SU-DHL-6 (cell line): ENCODE results near the gene CGB8.
"Not testable (repeated sequence)": the region's sequence is repeated elsewhere in the genome, so short reads cannot be mapped to it uniquely, and the experiment has no call there.

Experiments
- H2AFZ ChIP-seq: fragments of 200-600 bp; sonication (generic); 2 replicates; pipeline ENCODE4 v1.6.1; 2014; ENCODE audit warnings: low read depth, mild to moderate bottlenecking, moderate library complexity, mixed read lengths, antibody characterized with exemption, low read length; ENCODE audit not compliant: severe bottlenecking
- H3F3A ChIP-seq: fragments of 200-600 bp; shearing (Covaris generic); 2 replicates; pipeline ENCODE4 v1.6.0; 2016; ENCODE audit warnings: antibody characterized with exemption, mild to moderate bottlenecking; ENCODE audit not compliant: insufficient read depth
- H3K27ac ChIP-seq: fragments of 200-600 bp; sonication (generic); 2 replicates; pipeline ENCODE4 v1.5.1; 2016; ENCODE audit warnings: low read depth, mild to moderate bottlenecking, low read length, moderate library complexity, mixed read lengths
- H3K27me3 ChIP-seq: fragments of 200-600 bp; sonication (generic), shearing (Covaris generic); 2 replicates; pipeline ENCODE4 v1.6.0; 2014; ENCODE audit warnings: mild to moderate bottlenecking, low read length
- H3K36me3 ChIP-seq: fragments of 200-600 bp; sonication (generic); 2 replicates; pipeline ENCODE4 v1.6.1; 2014; ENCODE audit warnings: mild to moderate bottlenecking, low read length, mixed read lengths
- H3K4me2 ChIP-seq: fragments of 300-600, 200-600 bp; shearing (Covaris generic), sonication (generic); 2 replicates; pipeline ENCODE4 v1.6.0; 2014; ENCODE audit warnings: low read length, low read depth, mild to moderate bottlenecking; ENCODE audit not compliant: poor library complexity, severe bottlenecking
- H3K4me3 ChIP-seq: fragments of 200-600 bp; sonication (generic); 2 replicates; pipeline ENCODE4 v1.5.1; 2014; ENCODE audit warnings: antibody characterized with exemption, low read length, mild to moderate bottlenecking, mixed read lengths; ENCODE audit not compliant: insufficient read depth, poor library complexity, severe bottlenecking
- H3K79me2 ChIP-seq: fragments of 200-600 bp; sonication (generic); 2 replicates; pipeline ENCODE4 v1.6.1; 2014; ENCODE audit warnings: mild to moderate bottlenecking, low read length, moderate library complexity; ENCODE audit not compliant: insufficient read depth
- H3K9ac ChIP-seq: fragments of 200-600 bp; sonication (generic); 2 replicates; pipeline ENCODE4 v1.7.0; 2014; ENCODE audit warnings: mild to moderate bottlenecking, low read length
- H3K9me2 ChIP-seq: fragments of 200-600 bp; sonication (generic); replicated peaks from 2 replicates; pipeline ENCODE4 v1.6.1; 2014; ENCODE audit warnings: low read length; ENCODE audit not compliant: insufficient read depth
- H3K9me3 ChIP-seq: fragments of 200-600 bp; sonication (generic); 2 replicates; pipeline ENCODE4 v1.6.1; 2014; ENCODE audit warnings: low read length, mixed read lengths; ENCODE audit not compliant: insufficient read depth
- H4K20me1 ChIP-seq: fragments of 200-600 bp; sonication (generic); 2 replicates; pipeline ENCODE4 v1.6.1; 2014; ENCODE audit warnings: low read depth, mild to moderate bottlenecking, antibody characterized with exemption, low read length, moderate library complexity, mixed read lengths
- CTCF ChIP-seq: fragments of 200-600 bp; sonication (generic); IDR thresholded peaks from one replicate; pipeline ENCODE4 v1.5.1; 2017; ENCODE audit warnings: antibody characterized with exemption, mild to moderate bottlenecking, low read length, moderate library complexity; ENCODE audit not compliant: insufficient read depth, poor library complexity, severe bottlenecking
- EZH2phosphoT487 ChIP-seq: fragments of 200-600 bp; sonication (generic), shearing (Covaris generic); conservative IDR thresholded peaks from 2 replicates; pipeline ENCODE4 v1.6.1; 2018; ENCODE audit warnings: mild to moderate bottlenecking, antibody characterized with exemption, low read length, moderate library complexity, mixed read lengths

CGB8 gene

GRCh38 chr19:49042177-49042576 is 6.7 kb downstream of the CGB8 start:
- H3K4me2 ChIP-seq = no peak overlapping the region
- H3K9me3 ChIP-seq = no peaks in the 10 kb centered on the region
- no peaks in the 10 kb centered on the region for H4K20me1 ChIP-seq
- no peak overlapping the region for H3K4me3 ChIP-seq
- H3K27me3 ChIP-seq = no peaks in the 10 kb centered on the region
- no peaks in the 10 kb centered on the region for H3K9me2 ChIP-seq
- H3K79me2 ChIP-seq = no peaks in the 10 kb centered on the region
- H3K36me3 ChIP-seq = no peaks in the 10 kb centered on the region
- no peak overlapping the region for H3K9ac ChIP-seq
- no peak for TF ChIP-seq CTCF
- TF ChIP-seq EZH2phosphoT487 = no peak
- no peaks in the 10 kb centered on the region for H3F3A ChIP-seq
- H3K27ac ChIP-seq = no peak overlapping the region
- H2AFZ ChIP-seq = no peak overlapping the region

GRCh38 chr19:49039736-49040135 is 9.2 kb downstream of the CGB8 start:
- not testable (repeated sequence) for H3K79me2 ChIP-seq, H3K4me3 ChIP-seq, H3K27me3 ChIP-seq, H3F3A ChIP-seq, H3K9ac ChIP-seq, H3K9me3 ChIP-seq, H3K27ac ChIP-seq, H3K36me3 ChIP-seq, H3K4me2 ChIP-seq, H4K20me1 ChIP-seq, H2AFZ ChIP-seq, H3K9me2 ChIP-seq

- not testable (repeated sequence) for H3K9ac ChIP-seq, H4K20me1 ChIP-seq, H3F3A ChIP-seq, H3K9me3 ChIP-seq, H3K27me3 ChIP-seq, H3K4me3 ChIP-seq, H3K27ac ChIP-seq, H3K79me2 ChIP-seq, H3K4me2 ChIP-seq, H3K9me2 ChIP-seq, H3K36me3 ChIP-seq, H2AFZ ChIP-seq
Measured at GRCh38 chr19:49038557-49039276, 10.2 kb downstream of the CGB8 start.

GRCh38 chr19:49038111-49038510 is 10.8 kb downstream of the CGB8 start:
- not testable (repeated sequence) for H3F3A ChIP-seq, H3K79me2 ChIP-seq, H2AFZ ChIP-seq, H3K9ac ChIP-seq, H3K36me3 ChIP-seq, H3K27me3 ChIP-seq, H3K4me2 ChIP-seq, H3K9me2 ChIP-seq, H4K20me1 ChIP-seq, H3K27ac ChIP-seq, H3K4me3 ChIP-seq, H3K9me3 ChIP-seq

- H4K20me1 ChIP-seq, H3K9me2 ChIP-seq, H3K79me2 ChIP-seq, H3F3A ChIP-seq, H3K9ac ChIP-seq, H3K9me3 ChIP-seq, H2AFZ ChIP-seq, H3K27me3 ChIP-seq, H3K27ac ChIP-seq, H3K4me3 ChIP-seq, H3K4me2 ChIP-seq, H3K36me3 ChIP-seq: not testable (repeated sequence)
- TF ChIP-seq CTCF = peak; percentile 23
Measured at GRCh38 chr19:49036815-49037214, 12.1 kb downstream of the CGB8 start, which contains the start of gene CGB1. CGB1 (minus strand) TSS chr19:49036895; CDS start chr19:49036711, 184 bp downstream.

GRCh38 chr19:49031642-49032301 is 17.1 kb downstream of the CGB8 start, which contains the start of gene CGB2:
CGB2 (plus strand) TSS chr19:49031890; CDS start chr19:49032096, 206 bp downstream.
- H3K36me3 ChIP-seq, H3K9me2 ChIP-seq, H3K27ac ChIP-seq, H3K27me3 ChIP-seq, H3K9me3 ChIP-seq, H3F3A ChIP-seq, H3K4me3 ChIP-seq, H4K20me1 ChIP-seq, H3K79me2 ChIP-seq, H2AFZ ChIP-seq, H3K9ac ChIP-seq, H3K4me2 ChIP-seq: not testable (repeated sequence)
